CD4-positive, alpha-beta T cell (primary cell): ENCODE results near the gene SKAP1. TPM values are rescaled to one million over a fixed set of nuclear protein-coding genes. Genes with fewer than 3 reads are reported as not detected.

Experiments used
- ATAC-seq: fragments of 200-7000 bp; cut with Tn5 transposase; one replicate; pipeline ENCODE4 v1.10.0; 2022; ENCODE audit warnings: mild to moderate bottlenecking; ENCODE audit not compliant: poor library complexity
- CTCF ChIA-PET: fragments of 350-600 bp; sonication (Branson Sonifier 250); formaldehyde crosslinking; loops from one replicate; lab custom pipeline; 2021; ENCODE audit warnings: antibody characterized with exemption, inconsistent platforms; lab: Charles Lee
- POLR2A ChIA-PET: fragments of 350-600 bp; sonication (Branson Sonifier 250); formaldehyde crosslinking; loops from one replicate; lab custom pipeline; 2021; ENCODE audit warnings: antibody characterized with exemption, inconsistent platforms; lab: Charles Lee
- DNase-seq, 14 experiments: peaks; one replicate each; pipeline ENCODE4 v3.0.0-alpha.2; 2013 to 2020; ENCODE audit warnings: mixed read lengths in 2 of 14
- H3K27ac ChIP-seq, 2 donors: one replicate each; pipeline versions ENCODE4 v1.5.1 to v1.7.0; 2013; ENCODE audit warnings: low read length in 2 of 2, low read depth in 1 of 2, mild to moderate bottlenecking in 1 of 2
- H3K27me3 ChIP-seq, 2 experiments: 1 replicate in 1 of 2; 2 replicates in 1 of 2; pipeline versions ENCODE4 v1.6.1 to v1.7.0; 2013; ENCODE audit warnings: low read length in 2 of 2, control low read depth in 1 of 2, mild to moderate bottlenecking in 1 of 2, moderate library complexity in 1 of 2; ENCODE audit not compliant: insufficient read depth in 2 of 2, control insufficient read depth in 1 of 2
- H3K36me3 ChIP-seq: one replicate; pipeline ENCODE4 v1.6.1; 2013; ENCODE audit warnings: low read length, control low read depth; ENCODE audit not compliant: insufficient read depth
- H3K4me1 ChIP-seq: one replicate; pipeline ENCODE4 v1.6.1; 2013; ENCODE audit warnings: low read length, control low read depth; ENCODE audit not compliant: insufficient read depth
- H3K4me3 ChIP-seq: one replicate; pipeline ENCODE4 v1.5.1; 2013; ENCODE audit warnings: mild to moderate bottlenecking, low read length, moderate library complexity
- H3K9me3 ChIP-seq, 2 experiments: 1 replicate in 1 of 2; 2 replicates in 1 of 2; pipeline versions ENCODE4 v1.6.1 to v1.7.0; 2013; ENCODE audit warnings: low read length in 2 of 2, mild to moderate bottlenecking in 2 of 2, control low read depth in 1 of 2, moderate library complexity in 1 of 2; ENCODE audit not compliant: control insufficient read depth in 1 of 2, insufficient read depth in 1 of 2
- H3K27ac Mint-ChIP-seq: one replicate; pipeline ENCODE4 v1.8.0; 2020; ENCODE audit warnings: mixed read lengths
- H3K27me3 Mint-ChIP-seq: one replicate; pipeline ENCODE4 v1.8.0; 2021; ENCODE audit warnings: mixed read lengths
- H3K36me3 Mint-ChIP-seq: one replicate; pipeline ENCODE4 v1.8.0; 2021; ENCODE audit warnings: low read depth, mixed read lengths
- H3K4me1 Mint-ChIP-seq: one replicate; pipeline ENCODE4 v1.8.0; 2021; ENCODE audit warnings: low read depth, mixed read lengths
- H3K4me3 Mint-ChIP-seq: one replicate; pipeline ENCODE4 v1.8.0; 2020; ENCODE audit warnings: mild to moderate bottlenecking, mixed read lengths
- H3K9me3 Mint-ChIP-seq: one replicate; pipeline ENCODE4 v1.8.0; 2020; ENCODE audit warnings: mixed read lengths
- intact Hi-C, 2 experiments: fragments of 100-400 bp; cut with DNase I in 1 of 2; cut with micrococcal nuclease in 1 of 2; formaldehyde crosslinking; loops; one replicate each; pipeline versions ENCODE4 v1.15.1 to v1.9.0; 2023 to 2025; cut with DNase I, micrococcal nuclease
- total RNA-seq, 174 experiments: library from RNA in 2 of 174; stranded (reverse) in 2 of 174; gene quantifications; one replicate each; pipeline ENCODE4 v1.2.3 and lab custom pipeline; 2021 to 2026
- TF ChIP-seq, protein P1 (sequence below): fragments of 200-600 bp; IDR thresholded peaks from one replicate; pipeline ENCODE4 v1.8.0; 2022; ENCODE audit warnings: antibody characterized with exemption, mild to moderate bottlenecking

Gene SKAP1
- total RNA-seq, 2 experiments from 2014 or later, result 92.0 to 95.1 TPM

DNA sequence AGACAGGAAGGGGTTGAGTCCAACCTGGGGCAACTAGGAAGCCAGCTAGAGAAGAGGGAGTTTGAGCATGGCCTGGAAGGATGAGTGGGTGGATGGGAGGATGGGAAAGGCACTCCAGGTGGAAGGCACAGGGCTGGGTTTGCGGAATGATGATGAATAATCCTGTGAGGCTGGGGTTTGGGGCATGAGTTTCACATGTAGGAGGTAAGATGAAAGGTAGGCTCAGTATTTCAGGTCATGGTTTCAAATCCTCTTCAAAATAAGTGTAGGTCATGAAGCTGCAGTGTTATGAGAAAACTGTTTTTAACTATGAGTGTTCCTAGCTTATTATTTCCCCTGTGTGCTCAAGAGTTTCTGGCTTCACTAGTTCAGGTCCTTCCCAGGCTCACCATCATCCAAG lies 130.3 kb downstream of the SKAP1 start:
- intact Hi-C loops, result no loop called here
- no peak overlapping the region for H3K4me3 Mint-ChIP-seq
- H3K4me3 ChIP-seq, result no peak overlapping the region
- no peaks in the 10 kb centered on the region for H3K27me3 Mint-ChIP-seq
- H3K27ac Mint-ChIP-seq, result peak overlapping the region; percentile 63
- TF ChIP-seq, protein P1, sequence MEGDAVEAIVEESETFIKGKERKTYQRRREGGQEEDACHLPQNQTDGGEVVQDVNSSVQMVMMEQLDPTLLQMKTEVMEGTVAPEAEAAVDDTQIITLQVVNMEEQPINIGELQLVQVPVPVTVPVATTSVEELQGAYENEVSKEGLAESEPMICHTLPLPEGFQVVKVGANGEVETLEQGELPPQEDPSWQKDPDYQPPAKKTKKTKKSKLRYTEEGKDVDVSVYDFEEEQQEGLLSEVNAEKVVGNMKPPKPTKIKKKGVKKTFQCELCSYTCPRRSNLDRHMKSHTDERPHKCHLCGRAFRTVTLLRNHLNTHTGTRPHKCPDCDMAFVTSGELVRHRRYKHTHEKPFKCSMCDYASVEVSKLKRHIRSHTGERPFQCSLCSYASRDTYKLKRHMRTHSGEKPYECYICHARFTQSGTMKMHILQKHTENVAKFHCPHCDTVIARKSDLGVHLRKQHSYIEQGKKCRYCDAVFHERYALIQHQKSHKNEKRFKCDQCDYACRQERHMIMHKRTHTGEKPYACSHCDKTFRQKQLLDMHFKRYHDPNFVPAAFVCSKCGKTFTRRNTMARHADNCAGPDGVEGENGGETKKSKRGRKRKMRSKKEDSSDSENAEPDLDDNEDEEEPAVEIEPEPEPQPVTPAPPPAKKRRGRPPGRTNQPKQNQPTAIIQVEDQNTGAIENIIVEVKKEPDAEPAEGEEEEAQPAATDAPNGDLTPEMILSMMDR, result no peak
- H3K9me3 ChIP-seq, result no peaks in the 10 kb centered on the region
- H3K4me1 ChIP-seq, result peaks cover 17% of the 10 kb centered on the region
- POLR2A ChIA-PET, result no interaction called here
- H3K27me3 ChIP-seq, result no peaks in the 10 kb centered on the region
- no peaks in the 10 kb centered on the region for H3K9me3 Mint-ChIP-seq
- H3K27ac ChIP-seq, result peak overlapping the region; percentile 14 to 17
- peaks cover 72% of the 10 kb centered on the region for H3K4me1 Mint-ChIP-seq
- ATAC-seq (no peak), DNase-seq (no peak)
- CTCF ChIA-PET, result interaction anchor here (2.3 kb wide), 1 partner anchor 8 kb away, joined by 8 read pairs; no protein-coding TSS in a partner anchor
- H3K36me3 Mint-ChIP-seq, result no peaks in the 10 kb centered on the region
- no peaks in the 10 kb centered on the region for H3K36me3 ChIP-seq

DNA sequence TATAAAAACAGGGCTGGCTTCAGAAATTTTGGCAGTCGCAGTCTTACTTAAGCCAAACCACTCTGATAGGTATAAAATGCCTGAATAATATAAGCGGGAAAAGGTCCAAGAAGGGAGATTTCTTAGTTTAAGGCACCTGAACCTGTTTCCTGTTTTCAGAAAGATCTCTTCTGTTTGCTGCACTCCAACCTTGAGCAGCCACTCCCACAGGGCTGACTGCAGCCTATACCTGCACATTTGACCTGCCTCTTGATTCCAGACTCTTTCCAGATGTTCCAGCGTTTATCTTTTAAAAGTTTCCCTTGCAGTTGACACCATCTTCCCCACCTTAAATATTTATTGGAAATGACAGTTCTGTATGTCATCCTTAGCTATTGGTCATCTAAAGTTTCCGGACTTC lies 132.2 kb downstream of the SKAP1 start:
- POLR2A ChIA-PET, result no interaction called here
- Mint-ChIP-seq H3K9me3 (no peaks in the 10 kb centered on the region), H3K4me3 (no peak overlapping the region), H3K4me1 (peaks cover 79% of the 10 kb centered on the region), H3K27ac (peak overlapping the region; percentile 63), H3K27me3 (no peaks in the 10 kb centered on the region), H3K36me3 (peaks cover 7% of the 10 kb centered on the region)
- TF ChIP-seq, protein P1, result no peak
- H3K4me3 ChIP-seq, result no peak overlapping the region
- DNase-seq (no peak), ATAC-seq (no peak)
- intact Hi-C loops, result no loop called here
- no peaks in the 10 kb centered on the region for H3K9me3 ChIP-seq
- H3K4me1 ChIP-seq, result peaks cover 24% of the 10 kb centered on the region
- CTCF ChIA-PET, result interaction anchor here (2.3 kb wide), 1 partner anchor 10 kb away, joined by 8 read pairs; no protein-coding TSS in a partner anchor
- peak overlapping the region in 1 of 2 donors; percentile 35 for H3K27ac ChIP-seq
- no peaks in the 10 kb centered on the region for H3K27me3 ChIP-seq
- H3K36me3 ChIP-seq, result no peaks in the 10 kb centered on the region

DNA sequence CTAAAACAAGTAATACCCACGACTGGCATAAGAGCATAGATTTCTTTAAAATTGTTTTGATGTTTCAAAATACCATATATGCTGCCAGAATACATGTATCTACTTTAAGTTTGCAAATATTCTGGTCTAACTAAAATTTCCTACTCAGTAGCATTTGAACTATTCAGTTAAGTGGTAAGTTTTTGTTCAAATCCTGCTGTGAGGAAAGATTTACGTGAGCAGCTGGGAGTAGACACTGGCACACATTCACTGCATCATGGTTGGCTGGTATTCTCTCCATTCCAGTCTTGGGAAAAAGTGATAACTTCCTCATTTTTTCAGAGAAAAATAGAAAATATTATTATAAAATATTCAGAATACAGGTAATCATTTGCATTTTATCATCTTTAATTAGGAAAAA lies 133.6 kb downstream of the SKAP1 start:
- no peaks in the 10 kb centered on the region for H3K9me3 ChIP-seq
- no peaks in the 10 kb centered on the region for H3K27me3 Mint-ChIP-seq
- no peak overlapping the region for H3K4me3 Mint-ChIP-seq
- H3K27me3 ChIP-seq, result no peaks in the 10 kb centered on the region
- ATAC-seq (no peak), DNase-seq (no peak)
- peaks cover 22% of the 10 kb centered on the region for H3K4me1 ChIP-seq
- peak overlapping the region in 1 of 2 donors; percentile 72 for H3K27ac ChIP-seq
- H3K36me3 ChIP-seq, result no peaks in the 10 kb centered on the region
- TF ChIP-seq, protein P1, result no peak
- peak overlapping the region; percentile 84 for H3K27ac Mint-ChIP-seq
- ChIA-PET CTCF (interaction anchor here (0.8 to 1.1 kb wide), 2 partner anchors 11 to 37 kb away, joined by 3 read pairs; no protein-coding TSS in a partner anchor), POLR2A (no interaction called here)
- no peaks in the 10 kb centered on the region for H3K9me3 Mint-ChIP-seq
- H3K4me3 ChIP-seq, result no peak overlapping the region
- peaks cover 81% of the 10 kb centered on the region for H3K4me1 Mint-ChIP-seq
- intact Hi-C loops, result no loop called here
- peaks cover 10% of the 10 kb centered on the region for H3K36me3 Mint-ChIP-seq
